Activated naive CD4-positive, alpha-beta T cell treated with anti-CD3 and anti-CD28 coated beads, Interleukin-2, amount 50 U/mL, for 24 hours (primary cell): ENCODE results near the gene ARID1B.

Experiments used
- H3K27ac Mint-ChIP-seq: one replicate; pipeline ENCODE4 v1.8.0; 2021; ENCODE audit warnings: mild to moderate bottlenecking, mixed read lengths
- H3K27me3 Mint-ChIP-seq: one replicate; pipeline ENCODE4 v1.8.0; 2021; ENCODE audit warnings: mixed read lengths
- H3K36me3 Mint-ChIP-seq: one replicate; pipeline ENCODE4 v1.8.0; 2021; ENCODE audit warnings: mixed read lengths
- H3K4me1 Mint-ChIP-seq: one replicate; pipeline ENCODE4 v1.8.0; 2021; ENCODE audit warnings: mixed read lengths
- H3K4me3 Mint-ChIP-seq: one replicate; pipeline ENCODE4 v1.8.0; 2021; ENCODE audit warnings: mild to moderate bottlenecking, mixed read lengths
- H3K9me3 Mint-ChIP-seq: one replicate; pipeline ENCODE4 v1.8.0; 2021; ENCODE audit warnings: mixed read lengths

ARID1B gene

DNA sequence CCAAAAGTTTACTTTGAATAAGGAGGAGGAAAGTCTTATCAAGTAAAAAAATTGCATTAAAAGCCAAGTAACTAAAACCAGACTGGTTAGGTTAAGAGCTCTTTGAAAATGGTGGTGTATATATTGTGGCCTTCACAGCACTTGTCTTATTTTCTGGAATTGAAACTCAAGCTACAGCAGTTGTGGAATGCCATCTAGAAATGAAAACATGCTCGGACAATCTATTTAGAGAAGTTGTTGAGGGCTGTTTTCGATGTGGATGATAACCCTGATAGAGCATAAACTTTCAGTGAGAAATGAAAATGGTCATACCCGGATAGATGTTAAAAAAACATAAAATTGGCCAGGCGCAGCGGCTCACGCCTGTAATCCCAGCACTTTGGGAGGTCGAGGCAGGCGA lies 47.0 kb downstream of the ARID1B start:
- Mint-ChIP-seq H3K36me3 (peaks cover 6% of the 10 kb centered on the region), H3K27me3 (no peaks in the 10 kb centered on the region), H3K4me3 (no peak overlapping the region), H3K4me1 (peaks cover 90% of the 10 kb centered on the region), H3K27ac (peak overlapping the region; percentile 43), H3K9me3 (no peaks in the 10 kb centered on the region)

- Mint-ChIP-seq H3K4me3 (no peak overlapping the region), H3K36me3 (peaks cover 6% of the 10 kb centered on the region), H3K27ac (no peak overlapping the region), H3K9me3 (no peaks in the 10 kb centered on the region), H3K4me1 (peaks cover 80% of the 10 kb centered on the region), H3K27me3 (no peaks in the 10 kb centered on the region)
Measured at GRCh38 chr6:156825475-156825874, 48.3 kb downstream of the ARID1B start.

DNA sequence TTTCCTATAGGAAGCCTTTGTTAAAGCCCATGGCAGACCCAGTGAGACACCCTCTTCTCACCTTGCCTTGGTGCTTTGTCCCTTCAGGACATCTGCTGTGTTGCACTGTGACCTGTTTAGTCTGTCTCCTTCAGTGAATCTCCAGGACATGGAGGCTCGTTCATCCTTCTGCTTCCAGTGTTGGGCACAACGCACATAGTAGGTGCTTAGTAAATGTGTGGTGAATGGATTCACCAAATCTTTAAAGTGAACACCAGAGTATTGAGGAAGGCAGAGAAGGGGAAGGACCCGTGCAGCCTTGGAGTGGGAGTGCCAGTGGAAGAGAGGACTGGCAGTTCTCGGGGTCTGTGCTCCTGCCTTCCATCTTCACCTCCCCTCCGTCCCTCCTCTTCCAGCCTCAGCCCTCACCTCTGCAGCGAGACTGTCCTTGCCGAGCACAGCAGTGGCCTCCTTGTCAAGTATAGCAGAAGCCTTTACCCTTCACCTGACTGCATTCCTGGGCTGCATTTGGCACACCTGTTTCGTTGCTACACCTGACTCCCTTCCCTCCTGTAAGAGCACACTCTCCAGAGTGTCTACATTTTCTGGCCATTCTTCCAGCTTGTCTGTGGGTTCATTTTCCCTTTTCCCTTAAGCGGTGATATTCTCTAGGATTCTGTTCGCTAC lies 49.2 kb downstream of the ARID1B start:
- Mint-ChIP-seq H3K4me3 (no peak overlapping the region), H3K9me3 (no peaks in the 10 kb centered on the region), H3K36me3 (peaks cover 11% of the 10 kb centered on the region), H3K27me3 (no peaks in the 10 kb centered on the region), H3K27ac (peak overlapping the region; percentile 19), H3K4me1 (peaks cover 81% of the 10 kb centered on the region)

DNA sequence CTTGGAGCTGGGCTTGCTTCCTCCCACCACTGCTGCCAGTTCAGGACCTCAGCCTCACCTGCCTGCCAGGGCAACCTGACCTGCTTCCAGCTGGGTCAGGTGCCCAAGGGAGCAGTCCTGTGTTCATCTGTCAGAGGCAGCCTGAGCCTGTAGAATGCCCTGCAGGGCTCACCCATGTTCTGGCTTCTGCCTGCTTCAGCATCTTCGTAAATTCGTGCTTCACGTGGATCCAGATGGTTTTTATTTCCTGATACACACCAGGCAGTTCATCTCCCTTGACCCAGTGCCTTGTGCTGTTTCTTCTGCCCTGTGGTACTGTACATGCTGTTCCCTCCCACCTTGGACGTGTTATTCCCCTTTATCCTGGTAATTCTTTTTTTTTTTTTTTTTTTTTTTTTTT lies 50.2 kb downstream of the ARID1B start:
- Mint-ChIP-seq H3K9me3 (no peaks in the 10 kb centered on the region), H3K27ac (no peak overlapping the region), H3K27me3 (no peaks in the 10 kb centered on the region), H3K4me3 (no peak overlapping the region), H3K36me3 (peaks cover 11% of the 10 kb centered on the region), H3K4me1 (peaks cover 81% of the 10 kb centered on the region)

- peaks cover 13% of the 10 kb centered on the region for H3K36me3 Mint-ChIP-seq
- no peak overlapping the region for H3K27ac Mint-ChIP-seq
- H3K4me1 Mint-ChIP-seq = peaks cover 81% of the 10 kb centered on the region
- no peaks in the 10 kb centered on the region for H3K9me3 Mint-ChIP-seq
- no peak overlapping the region for H3K4me3 Mint-ChIP-seq
- no peaks in the 10 kb centered on the region for H3K27me3 Mint-ChIP-seq
Measured at GRCh38 chr6:156828280-156828703, 51.1 kb downstream of the ARID1B start.

GRCh38 chr6:156830126-156830525 lies 52.9 kb downstream of the ARID1B start:
- H3K9me3 Mint-ChIP-seq = no peaks in the 10 kb centered on the region
- no peak overlapping the region for H3K27ac Mint-ChIP-seq
- H3K4me3 Mint-ChIP-seq = no peak overlapping the region
- H3K27me3 Mint-ChIP-seq = no peaks in the 10 kb centered on the region
- H3K36me3 Mint-ChIP-seq = peaks cover 15% of the 10 kb centered on the region
- H3K4me1 Mint-ChIP-seq = peaks cover 71% of the 10 kb centered on the region

DNA sequence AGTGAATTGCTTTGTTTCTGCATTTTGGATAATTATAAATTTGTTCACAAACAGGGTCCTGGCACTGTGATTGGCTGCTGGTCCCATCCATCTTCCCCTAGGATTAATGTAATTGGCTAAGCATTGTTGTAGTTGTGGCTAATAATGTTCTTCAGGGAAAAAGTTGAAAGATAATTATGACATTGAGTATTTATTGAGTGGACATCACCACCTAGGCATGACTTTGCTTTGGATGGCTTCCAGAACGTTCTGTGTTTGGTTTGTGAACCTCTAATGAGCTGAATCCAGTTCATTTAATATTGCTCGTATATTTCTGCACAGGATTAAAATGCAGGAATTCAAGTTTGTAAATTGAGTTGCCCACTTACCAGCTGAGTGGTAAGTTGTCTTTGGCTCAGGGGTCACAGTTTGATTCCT lies 55.1 kb downstream of the ARID1B start:
- no peak overlapping the region for H3K27ac Mint-ChIP-seq
- H3K4me1 Mint-ChIP-seq = peaks cover 64% of the 10 kb centered on the region
- H3K36me3 Mint-ChIP-seq = peaks cover 15% of the 10 kb centered on the region
- H3K27me3 Mint-ChIP-seq = no peaks in the 10 kb centered on the region
- H3K9me3 Mint-ChIP-seq = no peaks in the 10 kb centered on the region
- no peak overlapping the region for H3K4me3 Mint-ChIP-seq

DNA sequence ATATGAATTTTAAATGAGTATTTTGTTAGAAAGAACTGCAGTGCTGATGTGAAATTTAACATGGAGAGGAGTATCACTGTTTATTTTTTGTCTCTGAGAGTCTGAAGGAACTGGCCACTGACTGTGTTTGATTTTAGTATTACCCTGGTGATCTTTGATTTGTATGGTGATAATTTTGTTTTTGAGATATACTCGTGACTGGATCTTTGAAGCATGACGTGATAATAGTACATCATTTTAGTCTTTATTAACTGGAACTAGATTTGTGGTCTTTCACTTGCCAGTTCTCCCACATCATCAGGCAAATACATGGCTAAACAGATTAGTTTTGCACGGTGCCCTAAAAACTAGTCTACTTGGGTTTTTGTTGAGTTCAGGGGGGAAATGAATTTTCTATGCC lies 55.5 kb downstream of the ARID1B start:
- Mint-ChIP-seq H3K36me3 (peaks cover 14% of the 10 kb centered on the region), H3K27me3 (no peaks in the 10 kb centered on the region), H3K4me1 (peaks cover 61% of the 10 kb centered on the region), H3K27ac (peak overlapping the region; percentile 10), H3K4me3 (no peak overlapping the region), H3K9me3 (no peaks in the 10 kb centered on the region)

DNA sequence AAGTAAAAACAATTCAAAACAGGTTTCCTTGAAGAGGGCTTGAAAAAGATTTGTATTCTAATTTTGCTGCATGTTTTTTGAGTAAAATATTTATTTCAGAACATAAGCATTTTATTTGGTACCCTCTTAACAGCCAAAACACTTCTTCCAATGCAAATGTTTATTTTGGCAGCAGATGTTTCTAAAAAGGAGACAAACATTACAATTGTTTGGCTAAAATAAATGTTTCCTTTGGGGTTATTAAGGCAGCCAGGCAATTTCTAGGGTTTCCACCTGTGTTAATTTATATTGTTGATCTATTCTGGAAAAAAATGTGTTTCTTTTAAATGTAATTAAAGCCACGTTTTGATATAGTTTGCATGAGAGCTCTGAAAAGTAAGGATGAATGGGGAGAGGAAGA lies 56.6 kb downstream of the ARID1B start:
- Mint-ChIP-seq H3K27me3 (no peaks in the 10 kb centered on the region), H3K9me3 (no peaks in the 10 kb centered on the region), H3K4me1 (peaks cover 52% of the 10 kb centered on the region), H3K4me3 (no peak overlapping the region), H3K36me3 (peaks cover 14% of the 10 kb centered on the region), H3K27ac (no peak overlapping the region)

GRCh38 chr6:156839129-156839528 lies 62.0 kb downstream of the ARID1B start:
- no peaks in the 10 kb centered on the region for H3K9me3 Mint-ChIP-seq
- no peak overlapping the region for H3K27ac Mint-ChIP-seq
- peaks cover 68% of the 10 kb centered on the region for H3K4me1 Mint-ChIP-seq
- no peak overlapping the region for H3K4me3 Mint-ChIP-seq
- no peaks in the 10 kb centered on the region for H3K27me3 Mint-ChIP-seq
- peaks cover 7% of the 10 kb centered on the region for H3K36me3 Mint-ChIP-seq

- Mint-ChIP-seq H3K4me1 (peaks cover 71% of the 10 kb centered on the region), H3K27ac (no peak overlapping the region), H3K36me3 (peaks cover 7% of the 10 kb centered on the region), H3K9me3 (no peaks in the 10 kb centered on the region), H3K4me3 (no peak overlapping the region), H3K27me3 (no peaks in the 10 kb centered on the region)
Measured at GRCh38 chr6:156839591-156840001, 62.4 kb downstream of the ARID1B start.

DNA sequence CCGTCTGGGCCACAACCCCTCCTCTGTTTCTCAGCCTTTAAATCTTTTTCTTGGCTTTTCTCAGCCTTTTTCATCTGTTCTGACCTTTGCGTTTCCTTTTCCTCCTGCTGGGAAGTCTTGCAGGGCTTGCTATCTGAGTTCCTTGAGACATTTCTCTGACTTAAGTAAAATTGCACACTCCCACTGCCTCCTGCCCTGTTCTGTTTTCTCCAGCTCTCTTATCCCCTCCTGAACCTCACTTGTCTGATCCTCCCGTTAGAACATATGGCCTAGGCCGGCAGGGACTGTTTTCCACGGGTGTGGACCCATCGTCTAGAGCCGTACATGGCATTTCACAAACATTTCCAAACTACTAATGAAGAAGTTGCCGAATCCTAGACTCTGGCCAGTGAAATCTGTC lies 63.0 kb downstream of the ARID1B start:
- no peak overlapping the region for H3K27ac Mint-ChIP-seq
- H3K4me3 Mint-ChIP-seq = no peak overlapping the region
- peaks cover 76% of the 10 kb centered on the region for H3K4me1 Mint-ChIP-seq

GRCh38 chr6:156840606-156841005 lies 63.4 kb downstream of the ARID1B start:
- Mint-ChIP-seq H3K4me1 (peaks cover 81% of the 10 kb centered on the region), H3K36me3 (peaks cover 7% of the 10 kb centered on the region), H3K27me3 (no peaks in the 10 kb centered on the region), H3K9me3 (no peaks in the 10 kb centered on the region), H3K4me3 (peak overlapping the region; percentile 41), H3K27ac (no peak overlapping the region)

More for the DNA sequence above, 63.0 kb downstream of the ARID1B start:
- Mint-ChIP-seq H3K9me3 (no peaks in the 10 kb centered on the region), H3K27me3 (no peaks in the 10 kb centered on the region), H3K36me3 (peaks cover 7% of the 10 kb centered on the region)

DNA sequence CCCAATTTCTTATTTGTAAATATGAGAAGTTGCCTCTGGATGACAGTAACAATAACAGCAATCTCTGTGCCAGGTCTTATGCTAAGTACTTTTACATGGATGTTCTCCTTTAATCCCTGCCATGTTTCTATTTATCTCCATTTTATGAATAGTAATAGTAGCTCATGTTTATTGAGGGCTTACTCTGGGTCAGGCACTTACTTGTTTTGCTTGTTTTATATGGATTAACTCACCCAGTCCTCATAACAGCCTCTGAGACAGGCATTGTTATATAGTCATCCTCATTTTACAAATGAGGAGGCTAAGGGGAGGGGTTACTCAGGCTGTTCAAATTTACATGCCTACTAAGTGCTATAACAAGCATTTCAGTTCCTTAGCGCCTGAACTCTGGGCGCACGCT lies 64.3 kb downstream of the ARID1B start:
- H3K27me3 Mint-ChIP-seq = no peaks in the 10 kb centered on the region
- no peak overlapping the region for H3K27ac Mint-ChIP-seq
- H3K9me3 Mint-ChIP-seq = no peaks in the 10 kb centered on the region
- H3K4me1 Mint-ChIP-seq = peaks cover 79% of the 10 kb centered on the region
- no peak overlapping the region for H3K4me3 Mint-ChIP-seq
- peaks cover 6% of the 10 kb centered on the region for H3K36me3 Mint-ChIP-seq

- H3K36me3 Mint-ChIP-seq = peaks cover 6% of the 10 kb centered on the region
- H3K4me3 Mint-ChIP-seq = no peak overlapping the region
- no peaks in the 10 kb centered on the region for H3K27me3 Mint-ChIP-seq
- no peak overlapping the region for H3K27ac Mint-ChIP-seq
- H3K9me3 Mint-ChIP-seq = no peaks in the 10 kb centered on the region
- peaks cover 87% of the 10 kb centered on the region for H3K4me1 Mint-ChIP-seq
Measured at GRCh38 chr6:156842598-156843250, 65.5 kb downstream of the ARID1B start.

DNA sequence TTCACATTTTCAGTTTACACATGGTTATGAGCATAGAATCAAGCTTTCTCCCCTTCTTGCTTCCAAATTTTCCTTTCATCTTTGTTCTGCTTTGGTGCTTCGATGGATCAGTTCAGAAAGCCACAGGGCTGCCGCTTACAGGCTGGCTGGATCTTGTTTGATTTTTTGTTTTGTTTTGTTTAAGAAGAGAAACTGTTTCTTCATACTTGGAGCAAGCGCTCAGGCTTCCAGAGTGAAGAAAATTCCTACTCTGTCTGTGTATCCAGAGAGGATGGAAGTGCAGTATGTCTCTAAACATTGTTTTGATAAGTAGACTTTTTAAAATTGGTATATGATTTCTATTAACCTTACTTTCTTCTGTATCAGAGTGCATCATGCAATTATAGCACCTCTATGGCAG lies 66.9 kb downstream of the ARID1B start:
- H3K27ac Mint-ChIP-seq = no peak overlapping the region
- H3K4me3 Mint-ChIP-seq = no peak overlapping the region
- peaks cover 6% of the 10 kb centered on the region for H3K36me3 Mint-ChIP-seq
- peaks cover 98% of the 10 kb centered on the region for H3K4me1 Mint-ChIP-seq
- H3K9me3 Mint-ChIP-seq = no peaks in the 10 kb centered on the region
- no peaks in the 10 kb centered on the region for H3K27me3 Mint-ChIP-seq
